ENCODE measurements around the gene DNASE1L3.

Gene DNASE1L3

GRCh38 chr3:58144478-58145325 is 66.1 kb downstream of the DNASE1L3 start:
- peaks cover 59% of the 10 kb centered on the region for H3K36me3 ChIP-seq (ENCODE audit: control insufficient read depth, insufficient read depth, low read length)
- H3K4me3 ChIP-seq (ENCODE audit: low read length) = no peak overlapping the region
- H3K9me3 ChIP-seq (ENCODE audit: control insufficient read depth, insufficient read depth, low read length) = no peaks in the 10 kb centered on the region
- no CpG with 5 or more reads among the region's 7 CpGs for WGBS (ENCODE audit: insufficient coverage, insufficient read length)
- DNase-seq (ENCODE audit: low read depth, low spot score) = no peak
- no peaks in the 10 kb centered on the region for H3K27me3 ChIP-seq (ENCODE audit: control insufficient read depth, insufficient read depth, low read length)
- H3K27ac ChIP-seq (ENCODE audit: low read length) = no peak overlapping the region
- H3K4me1 ChIP-seq (ENCODE audit: control insufficient read depth, insufficient read depth, low read length) = no peaks in the 10 kb centered on the region; the same call in 1 of the 2 replicates

GRCh38 chr3:58143417-58144055 is 67.2 kb downstream of the DNASE1L3 start:
- H3K4me1 ChIP-seq (ENCODE audit: control insufficient read depth, insufficient read depth, low read length) = no peaks in the 10 kb centered on the region; the same call in 1 of the 2 replicates
- no CpG with 5 or more reads among the region's 9 CpGs for WGBS (ENCODE audit: insufficient coverage, insufficient read length)
- no peak overlapping the region for H3K27ac ChIP-seq (ENCODE audit: low read length)
- no peaks in the 10 kb centered on the region for H3K27me3 ChIP-seq (ENCODE audit: control insufficient read depth, insufficient read depth, low read length)
- no peak overlapping the region for H3K4me3 ChIP-seq (ENCODE audit: low read length)
- DNase-seq (ENCODE audit: low read depth, low spot score) = no peak
- H3K36me3 ChIP-seq (ENCODE audit: control insufficient read depth, insufficient read depth, low read length) = peaks cover 48% of the 10 kb centered on the region
- no peaks in the 10 kb centered on the region for H3K9me3 ChIP-seq (ENCODE audit: control insufficient read depth, insufficient read depth, low read length)
